Chondrocyte (in vitro differentiated cells): ENCODE measurements around the gene PTPRN2. TPM values are rescaled to one million over a fixed set of nuclear protein-coding genes. Genes with fewer than 3 reads are reported as not detected.
A peak's percentile ranks its signal among the peaks of the same experiment; 100 is the strongest.

ENCODE experiments used
- DNase-seq: peaks from one replicate; pipeline ENCODE4 v3.0.0; 2021; ENCODE audit warnings: mixed read lengths, low spot score
- H3K27ac Mint-ChIP-seq: one replicate; pipeline ENCODE4 v1.8.0; 2021; ENCODE audit warnings: mild to moderate bottlenecking, moderate library complexity, mixed read lengths; ENCODE audit not compliant: unreplicated experiment
- H3K27me3 Mint-ChIP-seq: 2 replicates; pipeline ENCODE4 v1.8.0; 2021; ENCODE audit warnings: low read depth, mixed read lengths
- H3K36me3 Mint-ChIP-seq: 2 replicates; pipeline ENCODE4 v1.8.0; 2021; ENCODE audit warnings: low read depth, mixed read lengths
- H3K4me1 Mint-ChIP-seq: 2 replicates; pipeline ENCODE4 v1.8.0; 2021; ENCODE audit warnings: low read depth, mild to moderate bottlenecking, mixed read lengths
- H3K4me3 Mint-ChIP-seq: one replicate; pipeline ENCODE4 v1.8.0; 2021; ENCODE audit warnings: mild to moderate bottlenecking, moderate library complexity, mixed read lengths; ENCODE audit not compliant: unreplicated experiment
- H3K9me3 Mint-ChIP-seq: 2 replicates; pipeline ENCODE4 v1.8.0; 2021; ENCODE audit warnings: low read depth, mixed read lengths
- CTCF ChIP-seq: fragments of 200-600 bp; sonication (generic); IDR thresholded peaks from 2 replicates; pipeline ENCODE4 v1.5.0; 2021; ENCODE audit warnings: antibody characterized with exemption, mild to moderate bottlenecking, moderate library complexity
- total RNA-seq: library from RNA; stranded (reverse); gene quantifications from 3 replicates; pipeline ENCODE4 v1.2.1, GENCODE V29; 2021

Gene PTPRN2
- total RNA-seq, 1 donor from 2014 or later, result 0.30 TPM

- Mint-ChIP-seq H3K36me3 (no peaks in the 10 kb centered on the region), H3K9me3 (peaks cover 38% of the 10 kb centered on the region), H3K27me3 (no peaks in the 10 kb centered on the region), H3K27ac (no peak overlapping the region), H3K4me3 (no peak overlapping the region), H3K4me1 (no peaks in the 10 kb centered on the region)
- DNase-seq, result no peak
- no peak for TF ChIP-seq CTCF
Observed at GRCh38 chr7:158280448-158281144, 307.0 kb downstream of the PTPRN2 start.

GRCh38 chr7:158279539-158280447 lies 307.8 kb downstream of the PTPRN2 start:
- peaks cover 32% of the 10 kb centered on the region for H3K9me3 Mint-ChIP-seq
- H3K36me3 Mint-ChIP-seq, result no peaks in the 10 kb centered on the region
- H3K27ac Mint-ChIP-seq, result no peak overlapping the region
- H3K27me3 Mint-ChIP-seq, result no peaks in the 10 kb centered on the region
- TF ChIP-seq CTCF, result no peak
- DNase-seq, result no peak
- no peak overlapping the region for H3K4me3 Mint-ChIP-seq
- no peaks in the 10 kb centered on the region for H3K4me1 Mint-ChIP-seq

- DNase-seq, result no peak
- Mint-ChIP-seq H3K27ac (no peak overlapping the region), H3K4me1 (no peaks in the 10 kb centered on the region), H3K9me3 (peaks cover 23% of the 10 kb centered on the region), H3K27me3 (no peaks in the 10 kb centered on the region), H3K36me3 (no peaks in the 10 kb centered on the region), H3K4me3 (no peak overlapping the region)
- no peak for TF ChIP-seq CTCF
Observed at GRCh38 chr7:158278745-158279320, 308.8 kb downstream of the PTPRN2 start.

- Mint-ChIP-seq H3K4me3 (no peak overlapping the region), H3K27me3 (no peaks in the 10 kb centered on the region), H3K27ac (no peak overlapping the region), H3K9me3 (peaks cover 20% of the 10 kb centered on the region), H3K4me1 (no peaks in the 10 kb centered on the region), H3K36me3 (no peaks in the 10 kb centered on the region)
- no peak for TF ChIP-seq CTCF
- peak; percentile 82 for DNase-seq
Observed at GRCh38 chr7:158277219-158278141, 310.1 kb downstream of the PTPRN2 start.
